KMS-11 (cell line): Measurements from ENCODE around the gene RRAD.

Source experiments
- H2AFZ ChIP-seq: fragments of 200-600 bp; sonication (generic); 2 replicates; pipeline ENCODE4 v1.6.1; 2016; ENCODE audit warnings: antibody characterized with exemption, mixed run types, low read depth
- H3K27ac ChIP-seq: fragments of 200-600 bp; sonication (generic); 2 replicates; pipeline ENCODE4 v1.6.1; 2016; ENCODE audit warnings: mild to moderate bottlenecking, mixed run types
- H3K27me3 ChIP-seq: fragments of 200-600 bp; sonication (generic); 2 replicates; pipeline ENCODE4 v1.6.1; 2017; ENCODE audit warnings: mild to moderate bottlenecking, low read depth, mixed run types, moderate library complexity; ENCODE audit not compliant: insufficient read depth
- H3K36me3 ChIP-seq: fragments of 200-600 bp; sonication (generic); 2 replicates; pipeline ENCODE4 v1.6.1; 2017; ENCODE audit warnings: mild to moderate bottlenecking, mixed run types; ENCODE audit not compliant: insufficient read depth
- H3K4me1 ChIP-seq: fragments of 200-600 bp; sonication (generic); 2 replicates; pipeline ENCODE4 v1.6.1; 2016; ENCODE audit warnings: mild to moderate bottlenecking, low read depth, mixed run types; ENCODE audit not compliant: poor library complexity, severe bottlenecking
- H3K4me2 ChIP-seq: fragments of 200-600 bp; sonication (generic); 2 replicates; pipeline ENCODE4 v1.7.0; 2016; ENCODE audit warnings: mild to moderate bottlenecking, mixed run types
- H3K4me3 ChIP-seq: fragments of 200-600 bp; sonication (generic); IDR thresholded peaks from 2 replicates; pipeline ENCODE4 v1.6.1; 2017; ENCODE audit warnings: low read depth, low read length, mixed read lengths; ENCODE audit not compliant: insufficient read depth
- H3K79me2 ChIP-seq: fragments of 200-600 bp; sonication (generic); 2 replicates; pipeline ENCODE4 v1.6.1; 2016; ENCODE audit warnings: low read depth, mixed run types; ENCODE audit not compliant: insufficient read depth
- H3K9ac ChIP-seq: fragments of 200-600 bp; sonication (generic); 2 replicates; pipeline ENCODE4 v1.6.1; 2016; ENCODE audit warnings: mild to moderate bottlenecking, mixed run types
- H4K20me1 ChIP-seq: fragments of 200-600 bp; sonication (generic); 2 replicates; pipeline ENCODE4 v1.6.1; 2016; ENCODE audit warnings: mild to moderate bottlenecking, mixed run types; ENCODE audit not compliant: insufficient read depth
- TF ChIP-seq, protein P1 (sequence below): fragments of 200-600 bp; sonication (generic); conservative IDR thresholded peaks from 2 replicates; pipeline ENCODE4 v1.6.1; 2017; ENCODE audit warnings: low read depth, mild to moderate bottlenecking, antibody characterized with exemption, low read length, moderate library complexity, mixed read lengths

Gene RRAD

DNA sequence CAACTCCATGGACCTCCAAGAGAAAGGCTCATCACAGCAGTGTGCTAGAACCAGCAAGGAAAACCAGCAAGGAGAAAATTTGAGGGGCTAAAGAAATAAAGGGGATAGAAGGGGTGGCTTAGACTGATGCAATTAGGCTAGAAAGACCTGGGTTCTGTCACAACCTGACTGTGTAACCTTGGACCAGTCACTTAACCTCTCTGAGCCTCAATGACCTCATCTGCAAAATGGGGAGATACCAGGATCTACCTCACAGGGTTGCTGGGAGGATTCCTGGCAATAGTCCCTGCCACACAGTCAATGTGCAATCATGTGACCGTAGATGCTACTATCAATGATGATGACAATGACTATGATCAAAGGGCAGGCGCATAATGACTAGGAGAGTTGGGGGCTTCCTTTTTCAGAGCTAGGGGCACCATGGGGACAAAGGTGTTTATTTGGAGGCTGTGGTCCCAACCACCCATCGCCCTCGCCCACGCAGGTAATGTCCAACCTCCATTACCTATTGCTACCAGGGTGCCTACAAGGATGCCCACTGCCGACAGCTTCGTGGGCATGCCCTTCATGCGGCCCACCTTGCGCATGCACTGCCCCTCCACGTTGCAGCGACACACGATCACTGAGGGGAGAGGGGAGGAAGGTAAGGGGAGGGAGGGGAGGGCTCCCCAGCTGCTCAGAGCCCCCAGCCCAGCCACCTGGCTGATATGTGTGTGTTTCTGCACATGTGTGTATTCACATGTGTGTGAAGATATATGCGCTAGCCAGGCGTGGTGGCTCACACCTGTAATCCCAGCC, 16.4 kb downstream of the RRAD start:
- TF ChIP-seq, protein P1, sequence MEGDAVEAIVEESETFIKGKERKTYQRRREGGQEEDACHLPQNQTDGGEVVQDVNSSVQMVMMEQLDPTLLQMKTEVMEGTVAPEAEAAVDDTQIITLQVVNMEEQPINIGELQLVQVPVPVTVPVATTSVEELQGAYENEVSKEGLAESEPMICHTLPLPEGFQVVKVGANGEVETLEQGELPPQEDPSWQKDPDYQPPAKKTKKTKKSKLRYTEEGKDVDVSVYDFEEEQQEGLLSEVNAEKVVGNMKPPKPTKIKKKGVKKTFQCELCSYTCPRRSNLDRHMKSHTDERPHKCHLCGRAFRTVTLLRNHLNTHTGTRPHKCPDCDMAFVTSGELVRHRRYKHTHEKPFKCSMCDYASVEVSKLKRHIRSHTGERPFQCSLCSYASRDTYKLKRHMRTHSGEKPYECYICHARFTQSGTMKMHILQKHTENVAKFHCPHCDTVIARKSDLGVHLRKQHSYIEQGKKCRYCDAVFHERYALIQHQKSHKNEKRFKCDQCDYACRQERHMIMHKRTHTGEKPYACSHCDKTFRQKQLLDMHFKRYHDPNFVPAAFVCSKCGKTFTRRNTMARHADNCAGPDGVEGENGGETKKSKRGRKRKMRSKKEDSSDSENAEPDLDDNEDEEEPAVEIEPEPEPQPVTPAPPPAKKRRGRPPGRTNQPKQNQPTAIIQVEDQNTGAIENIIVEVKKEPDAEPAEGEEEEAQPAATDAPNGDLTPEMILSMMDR, result no peak
- Histone ChIP-seq H3K4me2 (no peak overlapping the region), H3K79me2 (no peaks in the 10 kb centered on the region), H3K27ac (no peak overlapping the region), H3K4me1 (peaks cover 9% of the 10 kb centered on the region), H3K27me3 (no peaks in the 10 kb centered on the region; the same call in 1 of the 2 replicates), H4K20me1 (no peaks in the 10 kb centered on the region), H3K9ac (no peak overlapping the region), H3K36me3 (no peaks in the 10 kb centered on the region), H2AFZ (no peak overlapping the region), H3K4me3 (no peak overlapping the region)

- no peak overlapping the region for H3K4me2 ChIP-seq
Measured at GRCh38 chr16:66908116-66908515, 17.2 kb downstream of the RRAD start.

GRCh38 chr16:66906916-66907836, 18.2 kb downstream of the RRAD start:
- Histone ChIP-seq H2AFZ (no peak overlapping the region), H3K36me3 (no peaks in the 10 kb centered on the region), H3K27ac (no peak overlapping the region), H3K4me2 (no peak overlapping the region), H3K79me2 (no peaks in the 10 kb centered on the region), H4K20me1 (no peaks in the 10 kb centered on the region), H3K27me3 (no peaks in the 10 kb centered on the region; the same call in 1 of the 2 replicates), H3K9ac (no peak overlapping the region), H3K4me1 (peaks cover 9% of the 10 kb centered on the region), H3K4me3 (no peak overlapping the region)
- TF ChIP-seq, protein P1, result no peak

More at GRCh38 chr16:66908116-66908515, 17.2 kb downstream of the RRAD start:
- H3K4me1 ChIP-seq, result peaks cover 9% of the 10 kb centered on the region
- H3K27me3 ChIP-seq, result no peaks in the 10 kb centered on the region; the same call in 1 of the 2 replicates
- no peaks in the 10 kb centered on the region for H4K20me1 ChIP-seq
- no peaks in the 10 kb centered on the region for H3K36me3 ChIP-seq
- H3K27ac ChIP-seq, result no peak overlapping the region
- no peak overlapping the region for H2AFZ ChIP-seq
- no peak overlapping the region for H3K4me3 ChIP-seq
- TF ChIP-seq, protein P1, result no peak
- H3K79me2 ChIP-seq, result no peaks in the 10 kb centered on the region
- H3K9ac ChIP-seq, result no peak overlapping the region

- peaks cover 9% of the 10 kb centered on the region for H3K4me1 ChIP-seq
- H4K20me1 ChIP-seq, result no peaks in the 10 kb centered on the region
- H3K4me2 ChIP-seq, result no peak overlapping the region
- no peak overlapping the region for H2AFZ ChIP-seq
- H3K36me3 ChIP-seq, result no peaks in the 10 kb centered on the region
- H3K27ac ChIP-seq, result no peak overlapping the region
- no peaks in the 10 kb centered on the region for H3K79me2 ChIP-seq
- no peaks in the 10 kb centered on the region; the same call in 1 of the 2 replicates for H3K27me3 ChIP-seq
- H3K9ac ChIP-seq, result no peak overlapping the region
- H3K4me3 ChIP-seq, result no peak overlapping the region
- TF ChIP-seq, protein P1, result no peak
Measured at GRCh38 chr16:66905633-66906539, 19.4 kb downstream of the RRAD start.
